Ammon's horn (tissue), 1 donor: ENCODE results near the gene MYEF2.

Experiments
- DNase-seq: peaks from one replicate; pipeline ENCODE4 v3.0.0-alpha.2; 2016; ENCODE audit warnings: low spot score

MYEF2 gene, protein sequence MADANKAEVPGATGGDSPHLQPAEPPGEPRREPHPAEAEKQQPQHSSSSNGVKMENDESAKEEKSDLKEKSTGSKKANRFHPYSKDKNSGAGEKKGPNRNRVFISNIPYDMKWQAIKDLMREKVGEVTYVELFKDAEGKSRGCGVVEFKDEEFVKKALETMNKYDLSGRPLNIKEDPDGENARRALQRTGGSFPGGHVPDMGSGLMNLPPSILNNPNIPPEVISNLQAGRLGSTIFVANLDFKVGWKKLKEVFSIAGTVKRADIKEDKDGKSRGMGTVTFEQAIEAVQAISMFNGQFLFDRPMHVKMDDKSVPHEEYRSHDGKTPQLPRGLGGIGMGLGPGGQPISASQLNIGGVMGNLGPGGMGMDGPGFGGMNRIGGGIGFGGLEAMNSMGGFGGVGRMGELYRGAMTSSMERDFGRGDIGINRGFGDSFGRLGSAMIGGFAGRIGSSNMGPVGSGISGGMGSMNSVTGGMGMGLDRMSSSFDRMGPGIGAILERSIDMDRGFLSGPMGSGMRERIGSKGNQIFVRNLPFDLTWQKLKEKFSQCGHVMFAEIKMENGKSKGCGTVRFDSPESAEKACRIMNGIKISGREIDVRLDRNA

DNA sequence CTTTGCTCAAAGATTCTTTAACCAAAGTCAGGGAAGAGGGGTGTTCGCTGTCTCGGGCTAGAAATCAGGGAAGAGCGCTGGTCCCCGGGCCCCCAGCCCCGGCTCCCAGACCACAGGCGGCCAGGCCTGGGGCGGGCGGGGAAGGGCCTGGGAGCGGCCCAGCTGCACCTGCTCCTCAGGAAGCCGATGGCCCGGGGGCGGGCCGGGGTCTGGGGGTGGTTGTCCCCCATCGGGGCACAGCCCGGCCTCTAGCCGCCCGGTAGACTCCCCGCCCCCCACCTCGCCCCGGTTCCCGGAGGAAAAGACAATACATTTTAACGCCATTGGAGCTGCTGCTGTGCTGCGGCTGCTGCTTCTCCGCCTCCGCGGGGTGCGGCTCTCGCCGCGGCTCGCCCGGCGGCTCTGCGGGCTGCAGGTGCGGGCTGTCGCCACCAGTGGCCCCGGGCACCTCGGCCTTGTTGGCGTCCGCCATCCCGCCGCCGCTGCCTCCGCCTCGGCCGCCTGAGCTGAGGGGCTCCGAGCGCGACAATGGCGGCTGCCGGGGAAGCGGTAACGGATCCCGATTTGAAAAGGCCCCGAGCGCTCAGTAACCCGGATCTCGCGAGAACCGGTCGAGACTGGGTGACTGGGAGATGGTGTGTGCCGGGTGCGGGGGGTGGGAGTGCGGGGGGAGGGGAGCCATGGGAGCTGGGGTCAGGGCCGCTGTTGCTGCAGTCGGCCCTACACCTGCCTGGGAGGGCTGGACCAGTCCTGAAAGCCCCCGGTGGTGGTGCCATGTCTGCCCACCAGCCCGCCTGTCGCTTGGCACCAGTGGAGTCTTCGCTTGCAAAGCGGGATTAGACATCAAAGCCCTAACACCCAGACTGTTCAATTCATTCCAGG lies at the start of gene MYEF2:
Gene MYEF2, minus strand, starts transcription at position 530 of the 882 bp plus-strand sequence. Its CDS starts 58 bp downstream, at position 472.
- peak; percentile 64 for DNase-seq

DNA sequence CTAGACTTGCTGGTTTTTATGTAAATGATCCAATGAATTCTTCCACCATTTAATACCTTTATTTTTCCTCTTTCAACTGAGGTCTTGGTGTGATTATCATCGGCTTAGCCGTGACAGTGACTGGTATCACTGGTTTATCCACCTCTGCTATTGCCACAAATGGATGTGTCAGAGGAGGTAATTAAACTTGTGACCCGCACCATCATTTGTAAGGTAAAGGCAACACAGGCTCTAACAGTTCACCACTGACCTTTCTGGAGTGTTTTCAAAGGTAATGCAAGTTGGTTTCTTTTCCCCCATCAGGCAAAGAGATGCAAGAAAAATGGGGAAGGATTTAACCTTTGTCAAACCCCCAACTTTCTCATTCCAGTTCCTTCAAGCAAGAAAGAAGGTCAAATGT lies 47.7 kb upstream of the MYEF2 start:
- DNase-seq, result no peak

DNA sequence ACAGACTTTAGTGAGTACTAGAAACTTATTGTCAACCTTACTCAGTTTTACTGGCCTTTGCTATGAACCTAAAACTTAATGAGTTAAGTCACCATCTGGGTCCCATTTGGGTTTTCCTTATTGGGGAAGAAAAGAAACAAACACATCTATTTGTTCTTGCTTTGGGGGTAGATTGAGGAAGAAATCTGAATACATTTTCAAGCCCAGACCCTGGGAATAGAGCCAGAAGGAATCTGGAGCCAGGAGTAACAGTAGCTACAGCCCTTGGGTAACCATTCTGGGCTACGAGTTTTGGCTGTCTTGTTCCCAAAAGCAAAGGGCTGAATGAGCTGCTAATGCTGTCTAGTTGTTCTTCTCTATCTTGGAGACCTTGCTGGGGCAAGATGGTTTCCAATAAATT lies 44.5 kb upstream of the MYEF2 start:
- no peak for DNase-seq

DNA sequence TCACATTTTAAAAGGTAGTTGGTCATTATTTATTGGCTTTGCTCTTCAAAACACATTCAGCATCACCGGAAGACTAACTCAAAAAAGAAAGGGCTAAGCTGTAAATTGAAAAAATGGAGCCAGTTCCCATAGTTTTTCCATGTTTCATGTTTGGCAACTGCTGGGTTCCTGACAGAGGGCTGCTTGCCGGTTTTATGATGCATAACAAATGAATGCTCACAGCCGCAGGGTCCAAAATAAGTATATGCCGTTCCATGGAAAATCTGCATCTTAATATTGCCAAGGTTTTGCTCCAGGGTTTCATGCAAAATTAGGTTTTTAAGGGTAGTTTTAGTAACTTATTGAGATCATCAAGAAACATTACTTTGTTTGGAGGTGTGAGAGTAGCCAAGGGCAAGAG lies 43.8 kb upstream of the MYEF2 start:
- no peak for DNase-seq

DNA sequence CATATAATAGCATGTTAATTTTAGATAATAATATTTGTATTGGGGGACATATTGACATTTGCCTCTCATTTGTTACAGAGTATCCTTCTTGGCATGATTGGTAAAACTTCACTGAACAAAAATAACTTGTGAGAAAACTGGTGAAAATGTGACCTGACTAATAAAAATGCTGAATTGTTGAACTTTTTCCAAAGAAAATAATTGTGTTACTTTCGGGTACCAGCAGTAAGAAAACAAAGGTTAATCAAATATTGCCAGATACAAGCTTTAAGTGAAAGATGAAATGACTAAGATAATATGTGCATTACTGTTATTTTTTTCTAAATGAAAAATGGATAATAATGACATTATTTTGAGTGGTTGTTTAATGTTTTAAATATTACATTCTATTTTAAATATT lies 43.2 kb upstream of the MYEF2 start:
- no peak for DNase-seq

DNA sequence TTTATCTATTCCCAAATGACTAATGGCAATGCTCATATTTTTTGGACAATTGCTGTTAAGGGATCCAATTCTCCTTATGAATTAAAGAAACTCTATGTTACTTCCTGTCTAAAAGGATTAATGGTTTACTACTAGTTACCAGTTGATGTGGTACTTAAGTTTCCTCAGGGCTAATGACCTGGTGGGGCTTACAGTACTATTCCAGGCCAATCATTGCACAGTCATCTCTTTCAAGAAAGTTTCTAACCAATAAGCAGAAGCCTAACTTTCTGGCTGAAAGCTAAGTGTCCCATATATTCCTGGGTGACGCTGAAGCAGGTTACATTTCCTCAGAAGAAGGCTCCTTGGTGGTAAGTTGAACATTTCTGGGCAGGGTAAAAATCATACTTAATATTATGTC lies 27.9 kb upstream of the MYEF2 start, which contains the start of gene SLC12A1:
Gene SLC12A1, plus strand, starts transcription at position 322 of the 400 bp plus-strand sequence. CDS start 1,418 bp downstream, outside the sequence.
- no peak for DNase-seq

DNA sequence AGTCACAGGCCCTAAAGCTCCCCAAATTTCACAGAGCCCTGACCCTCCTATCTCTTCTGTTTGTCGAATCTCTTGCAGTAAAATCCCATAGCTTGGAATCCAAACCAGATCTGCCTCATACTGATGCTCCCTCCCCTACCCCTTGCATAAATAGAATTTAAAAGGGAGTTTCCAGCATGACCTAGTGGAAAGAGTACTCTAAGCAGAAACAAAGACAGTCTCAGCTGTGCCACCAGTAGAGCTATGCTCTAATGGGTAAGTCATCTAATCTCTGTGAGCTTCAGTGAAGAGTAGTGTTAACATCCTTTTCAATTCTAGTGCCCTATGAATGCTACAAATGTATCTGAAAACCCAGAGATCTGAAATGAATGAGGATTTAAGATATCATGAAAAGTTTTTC lies 24.0 kb upstream of the MYEF2 start:
- DNase-seq, result no peak

DNA sequence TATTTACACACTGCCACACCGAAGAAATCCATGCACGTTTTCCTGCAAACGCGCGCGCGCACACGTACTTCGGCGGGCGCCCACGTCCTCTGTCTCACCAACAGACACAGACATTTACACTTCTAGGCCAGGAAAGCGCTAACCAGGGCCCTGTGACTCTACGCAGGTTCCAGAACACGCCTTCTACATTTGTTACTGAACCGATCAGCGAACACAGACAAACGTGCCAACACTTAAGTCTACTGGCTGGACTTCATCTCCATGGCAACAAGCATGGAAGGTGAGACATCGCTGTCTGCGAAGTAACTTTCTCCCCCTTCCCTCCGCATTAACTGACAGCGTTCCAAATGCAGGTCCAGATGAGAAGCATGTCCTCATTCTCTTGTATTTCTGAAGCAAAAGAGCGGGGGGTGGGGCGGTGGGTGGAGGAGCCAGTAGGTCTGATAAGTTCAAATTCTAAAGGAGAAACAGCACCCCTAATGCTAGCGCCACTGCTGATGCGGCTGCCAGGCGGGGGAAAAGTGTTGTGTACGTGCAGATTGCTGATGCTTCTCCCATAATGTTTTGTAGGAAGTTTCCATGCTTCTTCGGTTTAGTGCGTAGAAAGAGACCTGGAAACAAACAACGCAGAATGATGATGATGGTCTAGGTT lies 13.6 kb upstream of the MYEF2 start, which contains the start of gene CTXN2:
Gene CTXN2, plus strand, starts transcription at position 92 of the 652 bp plus-strand sequence. CDS start 9,636 bp downstream, outside the sequence.
- DNase-seq, result peak; percentile 52

DNA sequence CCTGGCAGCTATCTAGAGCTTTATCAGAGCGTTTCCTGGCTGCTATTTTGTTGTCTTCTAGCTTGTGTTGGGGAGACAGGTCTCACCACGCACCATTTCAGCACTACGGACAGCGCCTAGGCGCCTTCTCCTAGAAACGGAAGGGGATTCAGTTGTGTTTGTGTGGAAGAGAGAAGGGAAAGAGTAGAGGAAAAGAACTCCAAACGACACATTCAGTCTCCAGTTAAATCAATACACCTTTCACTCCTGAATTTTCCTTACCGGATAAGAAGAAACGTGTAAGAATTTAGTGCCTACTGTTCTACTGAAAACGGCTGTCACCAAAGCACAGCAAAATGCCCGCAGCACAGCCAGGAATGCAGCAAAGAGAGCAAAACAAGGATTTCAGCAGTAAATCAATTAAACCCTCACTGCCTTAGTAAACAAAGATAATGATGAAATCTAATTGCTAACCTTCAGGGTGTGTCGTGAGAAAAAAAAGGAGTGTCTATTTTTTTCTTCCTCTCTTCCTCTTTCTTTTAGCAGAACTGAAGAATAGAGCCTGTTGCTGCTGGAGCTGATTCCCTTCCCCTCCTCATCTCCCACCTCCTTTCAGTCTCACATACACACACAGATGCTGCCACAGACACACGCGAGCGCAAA lies 13.0 kb upstream of the MYEF2 start:
- DNase-seq, result peak; percentile 70

DNA sequence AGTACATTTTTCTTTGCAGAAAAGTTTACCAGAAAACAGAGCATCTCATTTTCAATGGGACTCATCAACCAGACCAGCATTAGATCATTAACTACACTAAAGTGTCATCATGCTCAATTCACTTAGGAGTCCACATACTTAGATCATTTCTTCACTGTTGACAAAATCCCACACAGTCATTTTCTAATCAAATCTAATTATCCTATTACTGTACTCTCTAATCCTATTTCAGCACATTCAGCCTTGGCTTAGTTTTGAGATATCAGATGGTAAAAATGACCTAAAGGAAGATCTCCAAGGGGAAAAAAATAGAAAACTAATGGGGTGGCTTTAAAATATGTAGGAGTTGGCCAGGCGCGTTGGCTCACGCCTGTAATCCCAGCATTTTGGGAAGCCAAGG lies 8.2 kb upstream of the MYEF2 start:
- DNase-seq, result no peak

DNA sequence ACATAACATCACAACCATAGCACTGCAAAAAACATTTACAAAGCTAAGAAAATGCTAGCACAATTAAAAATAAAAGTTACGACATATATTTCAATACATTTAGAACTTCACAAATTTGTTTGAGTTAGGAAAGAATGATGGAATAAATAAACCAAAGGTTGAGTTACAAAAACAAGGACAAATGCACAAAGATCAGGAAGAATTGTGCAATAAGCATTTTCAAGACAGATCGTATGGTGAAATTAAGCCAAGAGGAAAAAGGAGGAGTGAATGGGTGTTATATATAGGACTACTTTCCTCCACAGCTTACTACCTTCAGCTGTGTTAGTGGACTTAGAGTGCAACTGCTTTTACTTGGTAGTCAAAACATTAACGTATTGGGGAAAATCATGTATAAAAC lies 7.4 kb upstream of the MYEF2 start:
- DNase-seq, result no peak

DNA sequence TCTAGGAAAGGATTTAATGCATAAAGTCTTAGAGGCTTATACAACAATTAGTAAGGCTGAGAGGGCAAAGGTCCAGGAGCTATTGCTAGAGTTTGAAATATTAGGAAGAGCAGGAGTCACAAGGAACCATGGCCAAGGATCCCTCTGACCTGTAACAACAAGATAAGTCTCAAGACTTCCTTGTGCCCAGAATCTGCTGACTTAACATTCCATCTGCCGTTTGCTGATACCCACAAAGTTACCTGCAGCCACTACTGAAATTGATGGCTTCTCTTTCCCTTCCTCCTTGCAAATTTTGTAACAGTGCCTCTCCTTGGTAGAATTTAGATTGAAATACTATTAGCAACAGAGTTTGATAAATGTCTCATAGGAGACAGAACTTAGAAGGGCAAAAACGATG lies 4.7 kb upstream of the MYEF2 start:
- no peak for DNase-seq

DNA sequence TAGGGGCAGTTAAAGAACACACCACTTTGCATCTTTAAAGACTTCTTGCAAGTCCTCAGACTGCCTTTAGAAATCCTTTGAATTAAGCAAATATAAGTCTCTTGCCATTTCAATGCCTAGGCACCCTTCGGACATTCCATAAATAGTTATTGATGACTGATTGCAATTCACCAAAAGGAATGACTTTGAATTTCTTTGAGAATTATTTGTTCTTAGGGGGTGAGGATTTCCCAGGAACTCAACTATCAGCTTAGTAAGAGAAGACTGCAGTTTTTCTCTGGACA lies 495 bp upstream of the MYEF2 start:
- no peak for DNase-seq

DNA sequence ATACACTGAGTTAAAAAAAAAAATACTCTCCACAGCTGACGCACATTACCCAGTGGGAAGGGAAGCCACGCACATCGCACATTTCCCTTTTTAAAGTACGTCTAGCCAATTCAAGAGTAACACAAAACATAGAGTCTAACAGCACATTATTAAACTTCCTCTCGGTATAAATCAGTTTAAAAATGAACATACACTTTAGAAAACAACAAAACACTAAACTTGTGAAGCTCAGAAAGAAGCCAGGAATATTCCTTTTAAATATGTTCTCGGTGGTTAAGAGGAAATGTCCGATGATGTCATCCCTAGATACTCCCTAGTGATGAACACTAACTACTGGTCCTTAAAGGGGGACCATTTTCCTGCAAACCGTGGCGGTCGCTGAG lies 721 bp downstream of the MYEF2 start:
- peak; percentile 40 for DNase-seq

DNA sequence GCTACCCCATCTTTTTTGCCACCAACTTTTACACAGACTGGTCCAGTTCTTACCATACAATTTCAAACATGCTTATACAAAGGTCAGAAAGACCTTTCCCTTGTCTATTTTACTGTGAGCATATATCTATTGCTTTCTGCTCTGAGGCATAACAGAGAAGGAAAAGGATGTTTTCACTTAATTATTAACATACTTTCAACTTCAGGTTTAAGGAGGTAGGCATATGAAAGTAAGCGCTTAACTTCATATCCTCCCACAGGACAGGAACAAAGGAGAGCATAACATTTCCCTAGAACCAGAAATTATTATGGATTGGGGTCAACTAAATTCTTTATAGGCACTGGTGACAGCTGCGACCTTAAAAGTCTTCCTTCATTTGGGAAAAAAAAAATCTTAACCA lies 1.1 kb downstream of the MYEF2 start:
- DNase-seq, result no peak

DNA sequence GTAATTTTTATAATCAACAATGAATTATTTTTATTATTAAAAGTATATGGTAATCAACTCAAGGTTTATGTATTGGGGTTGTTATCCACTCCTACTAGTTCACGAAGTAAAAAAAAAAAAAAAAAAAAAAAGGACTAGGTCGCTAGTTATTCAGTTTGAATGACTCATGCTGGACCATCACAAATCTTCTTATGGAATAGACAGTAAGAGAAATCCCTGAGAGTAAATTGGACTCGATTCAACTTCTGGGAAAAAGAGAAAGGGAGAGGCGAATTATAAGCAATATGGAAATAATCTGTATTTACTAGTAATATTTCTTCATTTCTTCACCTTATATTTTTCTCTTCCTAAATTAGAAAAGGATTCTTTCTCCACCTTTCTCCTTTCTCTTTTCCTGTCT lies 2.0 kb downstream of the MYEF2 start:
- no peak for DNase-seq

DNA sequence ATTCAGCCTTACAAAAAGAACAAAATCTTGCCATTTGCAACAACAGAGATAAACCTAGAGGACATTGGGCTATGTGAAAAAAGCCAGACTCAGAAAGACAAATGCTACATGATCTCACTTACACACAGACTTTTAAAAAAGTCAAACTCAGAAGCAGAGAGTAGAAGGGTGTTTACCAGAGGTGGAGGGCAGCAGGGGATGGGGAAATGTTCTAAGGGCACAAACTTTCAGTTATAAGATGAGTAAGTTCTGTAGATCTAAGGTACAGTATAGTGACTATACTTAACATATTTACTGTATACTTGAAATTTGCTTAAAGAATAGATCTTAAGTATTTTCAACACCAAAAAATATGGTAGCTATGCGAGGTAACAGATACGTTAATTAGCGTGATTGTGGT lies 3.0 kb downstream of the MYEF2 start:
- DNase-seq, result no peak

DNA sequence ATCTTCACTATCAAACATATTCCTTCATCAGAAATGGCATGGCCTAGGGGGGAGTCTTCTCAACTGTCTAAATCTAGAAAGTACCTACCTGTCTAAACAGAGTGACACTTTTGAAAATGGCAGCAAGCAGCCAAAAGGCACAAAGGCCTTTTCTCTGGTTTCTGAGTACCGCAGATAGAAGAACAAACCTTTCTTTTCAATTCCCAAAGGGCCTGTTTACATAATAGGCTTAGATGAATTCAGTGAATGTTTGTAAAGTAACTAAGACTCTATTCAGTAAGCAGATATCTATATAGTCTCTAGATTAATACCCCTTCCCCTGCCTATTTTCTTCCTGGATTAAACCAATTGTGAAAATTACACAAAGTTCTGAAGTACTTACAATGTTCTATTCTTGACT lies 7.1 kb downstream of the MYEF2 start:
- no peak for DNase-seq

DNA sequence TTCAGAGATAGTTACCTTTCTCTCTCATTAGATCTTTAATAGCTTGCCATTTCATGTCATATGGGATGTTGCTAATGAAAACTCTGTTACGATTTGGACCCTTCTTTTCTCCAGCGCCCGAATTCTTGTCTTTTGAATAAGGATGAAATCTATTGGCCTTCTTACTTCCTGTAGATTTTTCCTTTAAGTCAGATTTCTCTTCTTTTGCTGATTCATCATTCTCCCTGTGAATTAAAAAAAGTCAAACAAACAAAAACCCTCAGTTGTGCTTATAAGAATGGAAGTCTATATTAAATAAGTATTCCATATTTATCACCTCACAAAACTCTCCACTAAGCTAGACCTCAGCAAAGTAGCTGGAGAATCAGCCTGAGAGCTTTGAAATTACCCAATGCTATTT lies 9.5 kb downstream of the MYEF2 start:
- no peak for DNase-seq

DNA sequence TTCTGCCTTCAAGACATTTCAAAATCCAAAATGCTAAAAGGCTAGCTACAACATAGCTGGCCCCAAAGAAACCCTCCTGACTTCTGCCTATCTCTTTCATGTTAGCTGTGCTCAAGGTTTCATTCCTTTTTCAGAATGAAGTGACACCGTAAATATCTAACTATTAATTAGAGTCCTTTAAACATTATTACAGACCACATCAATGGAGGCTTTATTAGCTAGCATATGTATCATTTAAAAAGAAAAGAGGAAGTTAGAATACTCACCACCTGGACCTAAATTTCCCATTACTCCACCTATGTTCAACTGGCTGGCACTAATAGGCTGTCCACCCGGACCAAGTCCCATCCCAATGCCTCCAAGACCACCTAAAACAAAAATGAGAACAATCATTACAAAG lies 24.6 kb downstream of the MYEF2 start:
- no peak for DNase-seq

DNA sequence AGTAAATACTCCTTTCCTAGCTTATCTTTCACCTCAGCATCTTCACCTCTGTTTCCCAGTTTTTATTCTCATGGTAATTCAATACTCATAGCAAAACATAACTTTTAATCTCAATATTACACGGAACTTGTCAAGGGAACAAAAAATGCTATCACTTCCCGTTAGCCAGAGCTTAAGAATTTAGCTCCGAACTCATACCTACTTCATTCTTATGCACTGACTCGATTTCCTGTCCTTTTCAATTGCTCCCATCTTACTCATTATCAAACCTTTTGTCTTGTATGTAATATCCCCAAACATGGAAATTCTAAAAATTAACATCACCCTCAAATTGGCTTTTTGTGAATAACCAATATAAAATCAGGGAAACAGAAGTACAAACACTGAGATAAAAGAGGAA lies 28.2 kb downstream of the MYEF2 start:
- no peak for DNase-seq

DNA sequence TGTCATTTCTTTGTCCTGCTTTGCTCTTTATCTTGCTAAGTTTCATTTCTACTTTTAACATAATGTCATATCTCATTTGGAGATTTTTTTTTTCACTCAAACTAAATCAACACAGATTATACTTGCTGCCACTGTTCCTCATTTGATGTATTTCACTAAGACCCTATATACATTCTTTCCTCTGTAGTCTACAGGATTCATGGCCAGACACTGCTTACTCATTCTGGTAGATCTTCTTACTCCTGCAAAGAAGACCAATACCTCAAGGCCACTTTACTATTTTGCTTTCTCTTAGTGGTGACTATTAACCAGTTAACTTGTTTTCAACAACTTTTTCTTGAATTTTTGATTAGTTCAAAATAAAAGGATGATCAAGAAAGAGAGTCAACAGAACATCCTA lies 30.7 kb downstream of the MYEF2 start:
- DNase-seq, result no peak
